Upper lobe of right lung (tissue), 1 donor: Measurements from ENCODE around the gene TGM2. TPM values are rescaled to one million over a fixed set of nuclear protein-coding genes. Genes with fewer than 3 reads are reported as not detected.

Experiments
- ATAC-seq: fragments of 200-7000 bp; cut with Tn5 transposase; one replicate; pipeline ENCODE4 v1.9.1; 2020; ENCODE audit warnings: mild to moderate bottlenecking, moderate library complexity
- DNase-seq: peaks from one replicate; pipeline ENCODE4 v3.0.0-alpha.2; 2020
- H3K27ac ChIP-seq: fragments of 200-600 bp; one replicate; pipeline ENCODE4 v1.8.0; 2022
- H3K27me3 ChIP-seq: fragments of 200-600 bp; one replicate; pipeline ENCODE4 v1.8.0; 2022; ENCODE audit warnings: mild to moderate bottlenecking
- H3K36me3 ChIP-seq: fragments of 200-600 bp; one replicate; pipeline ENCODE4 v1.8.0; 2022
- H3K4me1 ChIP-seq: fragments of 200-600 bp; one replicate; pipeline ENCODE4 v1.8.0; 2022
- H3K4me3 ChIP-seq: fragments of 200-600 bp; one replicate; pipeline ENCODE4 v1.8.0; 2022; ENCODE audit warnings: mild to moderate bottlenecking
- H3K9me3 ChIP-seq: fragments of 200-600 bp; one replicate; pipeline ENCODE4 v1.8.0; 2022
- intact Hi-C: fragments of 100-400 bp; cut with DNase I; formaldehyde crosslinking; loops from one replicate; pipeline ENCODE4 v1.11.0; 2022
- total RNA-seq: library from RNA; stranded (reverse); fragmentation: NEBNext Ultra II Directional; extraction: Animal tissue kit (Norgen Biotek cat#: 25700); gene quantifications from one replicate; pipeline ENCODE4 v1.2.1, GENCODE V29; 2021
- TF ChIP-seq, protein P1 (sequence below): fragments of 200-600 bp; IDR thresholded peaks from one replicate; pipeline ENCODE4 v1.8.0; 2022; ENCODE audit warnings: antibody characterized with exemption
- donor health status: DM: no; HTN: yes; CAD: no; lungs with severe emphysema.

TGM2 gene
- total RNA-seq, 1 donor from 2014 or later: 562 TPM

DNA sequence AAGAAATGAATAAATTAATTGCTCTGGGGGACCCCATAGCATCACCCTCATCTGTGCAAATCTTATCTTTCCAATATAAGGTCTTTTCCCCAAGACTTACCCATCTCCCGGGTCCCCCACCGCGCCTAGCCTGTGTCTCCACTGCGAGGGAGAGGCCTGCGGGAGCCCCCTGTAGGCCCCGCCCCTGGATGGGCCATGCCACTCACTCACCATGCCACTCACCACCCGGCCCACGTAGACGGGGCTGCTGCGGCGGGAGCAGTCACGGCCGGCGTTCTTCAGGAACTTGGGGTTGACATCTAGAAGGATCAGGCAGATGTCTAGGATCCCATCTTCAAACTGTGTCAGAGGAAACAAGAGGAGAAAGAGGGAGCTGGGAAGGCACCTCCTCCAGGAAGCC is 17.3 kb downstream of the TGM2 start:
- DNase-seq: no peak
- Histone ChIP-seq H3K36me3 (peaks cover 67% of the 10 kb centered on the region), H3K27ac (no peak overlapping the region)

DNA sequence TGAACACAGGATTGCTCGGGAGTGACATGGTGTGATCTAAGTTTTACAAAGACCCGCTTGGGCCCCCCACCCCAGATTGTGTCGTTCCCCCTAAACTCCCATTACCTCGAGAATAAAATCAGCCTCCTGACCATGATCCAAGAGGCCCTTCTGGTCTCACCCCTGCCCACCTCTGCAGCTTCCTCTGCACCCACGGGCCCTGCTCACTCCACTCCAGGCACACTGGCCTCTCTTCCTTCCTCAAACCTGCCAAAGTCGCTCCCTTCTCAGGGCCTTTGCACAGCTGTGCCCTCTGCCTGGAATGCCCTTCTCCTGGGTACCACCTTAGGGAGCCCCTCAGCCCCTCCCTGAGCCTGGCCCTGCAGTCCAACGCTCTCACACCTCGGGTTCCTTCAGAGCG is 17.9 kb downstream of the TGM2 start:
- Histone ChIP-seq H3K27ac (no peak overlapping the region), H3K27me3 (no peaks in the 10 kb centered on the region), H3K9me3 (no peaks in the 10 kb centered on the region), H3K36me3 (peaks cover 73% of the 10 kb centered on the region), H3K4me3 (no peak overlapping the region), H3K4me1 (peaks cover 61% of the 10 kb centered on the region)
- DNase-seq (no peak), ATAC-seq (no peak)
- TF ChIP-seq, protein P1, sequence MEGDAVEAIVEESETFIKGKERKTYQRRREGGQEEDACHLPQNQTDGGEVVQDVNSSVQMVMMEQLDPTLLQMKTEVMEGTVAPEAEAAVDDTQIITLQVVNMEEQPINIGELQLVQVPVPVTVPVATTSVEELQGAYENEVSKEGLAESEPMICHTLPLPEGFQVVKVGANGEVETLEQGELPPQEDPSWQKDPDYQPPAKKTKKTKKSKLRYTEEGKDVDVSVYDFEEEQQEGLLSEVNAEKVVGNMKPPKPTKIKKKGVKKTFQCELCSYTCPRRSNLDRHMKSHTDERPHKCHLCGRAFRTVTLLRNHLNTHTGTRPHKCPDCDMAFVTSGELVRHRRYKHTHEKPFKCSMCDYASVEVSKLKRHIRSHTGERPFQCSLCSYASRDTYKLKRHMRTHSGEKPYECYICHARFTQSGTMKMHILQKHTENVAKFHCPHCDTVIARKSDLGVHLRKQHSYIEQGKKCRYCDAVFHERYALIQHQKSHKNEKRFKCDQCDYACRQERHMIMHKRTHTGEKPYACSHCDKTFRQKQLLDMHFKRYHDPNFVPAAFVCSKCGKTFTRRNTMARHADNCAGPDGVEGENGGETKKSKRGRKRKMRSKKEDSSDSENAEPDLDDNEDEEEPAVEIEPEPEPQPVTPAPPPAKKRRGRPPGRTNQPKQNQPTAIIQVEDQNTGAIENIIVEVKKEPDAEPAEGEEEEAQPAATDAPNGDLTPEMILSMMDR: no peak
- intact Hi-C loops: no loop called here

More for the DNA sequence above, 17.3 kb downstream of the TGM2 start:
- ATAC-seq: no peak
- Histone ChIP-seq H3K27me3 (no peaks in the 10 kb centered on the region), H3K4me3 (no peak overlapping the region), H3K9me3 (no peaks in the 10 kb centered on the region), H3K4me1 (peaks cover 59% of the 10 kb centered on the region)
- intact Hi-C loops: no loop called here
- TF ChIP-seq, protein P1: no peak

DNA sequence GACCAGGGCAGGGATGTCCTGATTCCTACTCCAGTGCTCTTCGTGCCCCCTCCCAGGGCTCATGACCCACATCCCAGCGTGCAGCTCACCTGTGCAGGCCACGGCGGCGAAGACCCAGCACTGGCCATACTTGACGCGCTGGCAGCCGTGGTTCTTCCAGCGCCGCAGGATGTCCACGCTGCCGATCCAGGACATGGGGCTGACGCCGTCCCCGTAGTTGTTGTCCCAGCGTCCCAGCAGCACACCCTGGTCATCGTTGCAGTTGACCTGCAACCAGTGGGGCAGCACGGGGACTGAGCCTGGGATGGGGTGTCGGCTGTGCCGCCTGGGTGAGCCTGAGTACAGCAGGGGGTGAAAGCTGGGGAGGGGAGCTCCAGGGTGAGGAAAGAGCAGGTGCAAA is 18.4 kb downstream of the TGM2 start:
- H3K36me3 ChIP-seq: peaks cover 76% of the 10 kb centered on the region

DNA sequence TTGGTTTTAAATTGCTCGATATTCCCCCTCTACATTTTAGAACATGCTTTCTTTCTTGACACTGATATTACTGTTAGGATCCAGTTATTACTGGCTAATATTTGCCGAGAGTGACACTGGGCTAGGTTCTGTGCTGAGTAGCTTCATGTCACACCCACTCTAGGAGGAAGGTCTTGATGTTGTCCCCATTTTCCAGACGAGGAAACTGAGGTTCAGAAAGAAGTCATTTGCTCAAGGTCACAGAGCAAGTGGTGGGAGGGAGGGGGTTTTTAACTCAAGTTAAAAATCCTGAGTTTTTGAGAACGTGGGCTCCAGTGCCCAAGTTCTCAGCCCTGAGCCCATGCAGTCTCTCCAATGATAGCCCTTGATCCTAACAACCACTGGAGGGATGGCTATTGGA is 18.9 kb downstream of the TGM2 start:
- intact Hi-C loops: no loop called here
- H3K4me3 ChIP-seq: no peak overlapping the region
- ATAC-seq (no peak), DNase-seq (no peak)
- no peaks in the 10 kb centered on the region for H3K9me3 ChIP-seq
- TF ChIP-seq, protein P1: no peak
- peaks cover 53% of the 10 kb centered on the region for H3K4me1 ChIP-seq
- no peak overlapping the region for H3K27ac ChIP-seq
- peaks cover 76% of the 10 kb centered on the region for H3K36me3 ChIP-seq
- no peaks in the 10 kb centered on the region for H3K27me3 ChIP-seq

More for the DNA sequence above, 18.4 kb downstream of the TGM2 start:
- Histone ChIP-seq H3K9me3 (no peaks in the 10 kb centered on the region), H3K27me3 (no peaks in the 10 kb centered on the region), H3K27ac (no peak overlapping the region), H3K4me1 (peaks cover 55% of the 10 kb centered on the region), H3K4me3 (no peak overlapping the region)
- TF ChIP-seq, protein P1: no peak
- intact Hi-C loops: no loop called here
- no peak for DNase-seq
- ATAC-seq: no peak

DNA sequence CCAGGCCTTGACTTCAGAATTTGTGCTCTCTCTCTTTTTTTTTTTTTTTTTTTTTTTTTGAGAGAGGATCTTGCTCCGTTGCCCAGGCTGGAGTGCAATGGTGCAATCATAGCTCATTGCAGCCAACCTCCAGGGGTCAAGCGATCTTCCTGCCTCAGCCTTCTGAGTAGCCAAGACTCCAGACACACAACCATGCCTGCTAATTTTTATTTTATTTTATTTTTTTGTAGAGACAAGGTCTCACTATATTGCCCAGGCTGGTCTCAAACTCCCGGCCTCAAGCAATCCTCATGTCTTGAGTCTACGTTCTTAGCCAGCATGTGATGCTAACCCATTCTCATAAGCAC is 19.4 kb downstream of the TGM2 start:
- Histone ChIP-seq H3K27ac (no peak overlapping the region), H3K9me3 (no peaks in the 10 kb centered on the region), H3K36me3 (peaks cover 76% of the 10 kb centered on the region), H3K4me3 (no peak overlapping the region), H3K27me3 (no peaks in the 10 kb centered on the region), H3K4me1 (peaks cover 53% of the 10 kb centered on the region)
- ATAC-seq: no peak
- intact Hi-C loops: no loop called here
- DNase-seq: no peak
- TF ChIP-seq, protein P1: no peak
